Neural cell (in vitro differentiated cells): ENCODE data around the gene YTHDC2. TPM values are rescaled to one million over a fixed set of nuclear protein-coding genes. Genes with fewer than 3 reads are reported as not detected.

ENCODE experiments used
- H2AFZ ChIP-seq: fragments of 200-600, 300-800 bp; sonication (generic), shearing (Covaris generic); 2 replicates; pipeline ENCODE4 v1.6.0; 2014; ENCODE audit warnings: low read depth, mild to moderate bottlenecking, antibody characterized with exemption, low read length, moderate library complexity
- H3F3A ChIP-seq: fragments of 200-600 bp; shearing (Covaris generic); 2 replicates; pipeline ENCODE4 v1.6.1; 2016; ENCODE audit warnings: mild to moderate bottlenecking, moderate library complexity, mixed read lengths, antibody characterized with exemption, low read length; ENCODE audit not compliant: insufficient read depth, poor library complexity, severe bottlenecking
- H3K27ac ChIP-seq: fragments of 200-600, 300-800 bp; sonication (generic), shearing (Covaris generic); 2 replicates; pipeline ENCODE4 v1.5.1; 2014; ENCODE audit warnings: mild to moderate bottlenecking, low read length, moderate library complexity
- H3K27me3 ChIP-seq: fragments of 300-800, 200-600 bp; sonication (generic), shearing (Covaris generic); 2 replicates; pipeline ENCODE4 v1.6.0; 2014; ENCODE audit warnings: mild to moderate bottlenecking, low read depth, low read length, moderate library complexity; ENCODE audit not compliant: insufficient read depth
- H3K36me3 ChIP-seq: fragments of 300-800, 200-600 bp; sonication (generic), shearing (Covaris generic); 2 replicates; pipeline ENCODE4 v1.5.1; 2014; ENCODE audit warnings: mild to moderate bottlenecking, antibody characterized with exemption, low read length, moderate library complexity; ENCODE audit not compliant: insufficient read depth
- H3K4me2 ChIP-seq: fragments of 300-800, 200-600 bp; sonication (generic), shearing (Covaris generic); 2 replicates; pipeline ENCODE4 v1.6.0; 2014; ENCODE audit warnings: mild to moderate bottlenecking, low read length
- H3K4me3 ChIP-seq: fragments of 300-800, 200-600 bp; sonication (generic), shearing (Covaris generic); 2 replicates; pipeline ENCODE4 v1.5.1; 2014; ENCODE audit warnings: mild to moderate bottlenecking, low read length, moderate library complexity
- H3K79me2 ChIP-seq: fragments of 200-600 bp; shearing (Covaris generic); replicated peaks from 2 replicates; pipeline ENCODE4 v1.6.0; 2014; ENCODE audit warnings: mild to moderate bottlenecking, low read length, moderate library complexity; ENCODE audit not compliant: insufficient read depth
- H3K9ac ChIP-seq: fragments of 300-800, 200-600 bp; sonication (generic), shearing (Covaris generic); 2 replicates; pipeline ENCODE4 v1.6.1; 2016; ENCODE audit warnings: mild to moderate bottlenecking, low read length, mixed read lengths
- H3K9me2 ChIP-seq: fragments of 200-600 bp; shearing (Covaris generic); 2 replicates; pipeline ENCODE4 v1.6.1; 2016; ENCODE audit warnings: mild to moderate bottlenecking, low read length, mixed read lengths; ENCODE audit not compliant: insufficient read depth
- H3K9me3 ChIP-seq: fragments of 200-600, 300-800 bp; sonication (generic), shearing (Covaris generic); 2 replicates; pipeline ENCODE4 v1.6.1; 2016; ENCODE audit warnings: mild to moderate bottlenecking, mixed run types, low read length, moderate library complexity, mixed read lengths
- H4K20me1 ChIP-seq: fragments of 200-600 bp; shearing (Covaris generic); 2 replicates; pipeline ENCODE4 v1.6.1; 2016; ENCODE audit warnings: mild to moderate bottlenecking, mixed run types; ENCODE audit not compliant: insufficient read depth
- CTCF ChIP-seq: fragments of 450-650 bp; IDR thresholded peaks from 2 replicates; pipeline ENCODE4 v1.5.1; 2014; ENCODE audit warnings: antibody characterized with exemption, mild to moderate bottlenecking, moderate library complexity; ENCODE audit not compliant: poor library complexity, severe bottlenecking
- EP300 ChIP-seq: fragments of 450-650 bp; conservative IDR thresholded peaks from 2 replicates; pipeline ENCODE4 v1.6.1; 2014; ENCODE audit warnings: antibody characterized with exemption, mild to moderate bottlenecking, moderate library complexity; ENCODE audit not compliant: poor library complexity, severe bottlenecking
- EZH2 ChIP-seq: fragments of 200-600, 300-800 bp; shearing (Covaris generic), sonication (generic); IDR thresholded peaks from 2 replicates; pipeline ENCODE4 v1.6.1; 2014; ENCODE audit warnings: antibody characterized with exemption, low read length, borderline replicate concordance, mild to moderate bottlenecking; ENCODE audit not compliant: insufficient read depth, poor library complexity, severe bottlenecking
- MXI1 ChIP-seq: fragments of 450-650 bp; conservative IDR thresholded peaks from 2 replicates; pipeline ENCODE4 v1.6.1; 2014; ENCODE audit warnings: antibody characterized with exemption, mild to moderate bottlenecking; ENCODE audit not compliant: poor library complexity, severe bottlenecking
- POLR2AphosphoS5 ChIP-seq: IDR thresholded peaks from 2 replicates; pipeline ENCODE4 v1.6.1; 2012
- RAD21 ChIP-seq: fragments of 450-650 bp; conservative IDR thresholded peaks from 2 replicates; pipeline ENCODE4 v1.6.1; 2014; ENCODE audit warnings: antibody characterized with exemption, mild to moderate bottlenecking, moderate library complexity
- REST ChIP-seq: IDR thresholded peaks from 2 replicates; pipeline ENCODE4 v1.6.1; 2012; ENCODE audit warnings: borderline replicate concordance
- SMC3 ChIP-seq: fragments of 450-650 bp; conservative IDR thresholded peaks from 2 replicates; pipeline ENCODE4 v1.6.1; 2014; ENCODE audit warnings: antibody characterized with exemption, mild to moderate bottlenecking, moderate library complexity; ENCODE audit not compliant: poor library complexity
- TAF1 ChIP-seq: IDR thresholded peaks from 2 replicates; pipeline ENCODE4 v1.6.1; 2012; ENCODE audit warnings: low read depth
- polyA plus RNA-seq: library from polyadenylated mRNA; depleted of rRNA; stranded (reverse); fragments of >200 nt; gene quantifications from 2 replicates; pipeline ENCODE4 v1.2.3, GENCODE V29; 2014

The YTHDC2 gene
- polyA plus RNA-seq, 1 donor from 2014 or later: 43.7 TPM

- no peak overlapping the region for H3K27ac ChIP-seq
- no peaks in the 10 kb centered on the region for H3K27me3 ChIP-seq
- no peak overlapping the region for H3K4me3 ChIP-seq
Observed at GRCh38 chr5:113600255-113600905, 86.9 kb downstream of the YTHDC2 start.

GRCh38 chr5:113601423-113601822 is 87.9 kb downstream of the YTHDC2 start:
- no peaks in the 10 kb centered on the region for H3K36me3 ChIP-seq
- TF ChIP-seq SMC3 (no peak), EZH2 (no peak), REST (no peak), RAD21 (no peak), EP300 (no peak), POLR2AphosphoS5 (no peak), TAF1 (no peak)

More at GRCh38 chr5:113600255-113600905, 86.9 kb downstream of the YTHDC2 start:
- Histone ChIP-seq H3F3A (no peaks in the 10 kb centered on the region), H2AFZ (no peak overlapping the region), H3K9me2 (no peaks in the 10 kb centered on the region), H3K79me2 (no peaks in the 10 kb centered on the region), H3K4me2 (no peak overlapping the region), H3K9ac (no peak overlapping the region), H4K20me1 (no peaks in the 10 kb centered on the region), H3K36me3 (no peaks in the 10 kb centered on the region), H3K9me3 (no peaks in the 10 kb centered on the region)
- TF ChIP-seq SMC3 (no peak), RAD21 (no peak), REST (no peak), EZH2 (no peak), CTCF (no peak), TAF1 (no peak), EP300 (no peak), MXI1 (no peak), POLR2AphosphoS5 (no peak)

More at GRCh38 chr5:113601423-113601822, 87.9 kb downstream of the YTHDC2 start:
- no peaks in the 10 kb centered on the region for H3K9me2 ChIP-seq
- H3K4me3 ChIP-seq: no peak overlapping the region
- no peaks in the 10 kb centered on the region for H3K9me3 ChIP-seq
- no peak overlapping the region for H2AFZ ChIP-seq
- no peaks in the 10 kb centered on the region for H4K20me1 ChIP-seq
- no peaks in the 10 kb centered on the region for H3K27me3 ChIP-seq
- H3K9ac ChIP-seq: no peak overlapping the region
- H3K27ac ChIP-seq: no peak overlapping the region
- no peak overlapping the region for H3K4me2 ChIP-seq
- no peaks in the 10 kb centered on the region for H3F3A ChIP-seq
- H3K79me2 ChIP-seq: no peaks in the 10 kb centered on the region
